ENCODE results near the gene FAM89A. TPM values are rescaled to one million over a fixed set of nuclear protein-coding genes. Genes with fewer than 3 reads are reported as not detected.

FAM89A gene
- total RNA-seq, 1 donor from 2014 or later = 9.6 TPM

- Mint-ChIP-seq H3K36me3 (ENCODE audit: low read depth, unreplicated experiment) (no peaks in the 10 kb centered on the region), H3K27me3 (ENCODE audit: low read depth, unreplicated experiment) (no peaks in the 10 kb centered on the region), H3K27ac (ENCODE audit: unreplicated experiment) (no peak overlapping the region), H3K9me3 (ENCODE audit: unreplicated experiment) (no peaks in the 10 kb centered on the region), H3K4me1 (ENCODE audit: low read depth, unreplicated experiment) (peaks cover 12% of the 10 kb centered on the region), H3K4me3 (ENCODE audit: unreplicated experiment) (peak overlapping the region; percentile 89)
- Histone ChIP-seq H3K27ac (ENCODE audit: low read depth, low read length) (no peak overlapping the region), H3K4me1 (ENCODE audit: insufficient read depth, low read length) (peaks cover 5% of the 10 kb centered on the region), H3K79me2 (ENCODE audit: insufficient read depth, low read length) (peaks cover 27% of the 10 kb centered on the region), H3K27me3 (ENCODE audit: insufficient read depth, low read length) (no peaks in the 10 kb centered on the region), H4K20me1 (ENCODE audit: insufficient read depth, low read length) (peaks cover 3% of the 10 kb centered on the region), H2AFZ (ENCODE audit: low read depth, low read length) (peak overlapping the region; percentile 88), H3K4me2 (ENCODE audit: low read length) (peak overlapping the region; percentile 95), H3K36me3 (ENCODE audit: insufficient read depth, low read length) (peaks cover 5% of the 10 kb centered on the region), H3K9ac (ENCODE audit: low read length) (peak overlapping the region; percentile 60), H3K4me3 (ENCODE audit: insufficient read depth, low read depth, low read length) (peak overlapping the region; percentile 95), H3K9me3 (ENCODE audit: insufficient read depth, low read depth, low read length) (no peaks in the 10 kb centered on the region)
- no peak for TF ChIP-seq CTCF (IDR thresholded peaks at IDR 0.05; ENCODE audit: insufficient read depth, low read depth, low read length)
- TF ChIP-seq EZH2 (IDR thresholded peaks at IDR 0.05; ENCODE audit: insufficient read depth, low read length) = no peak
- no peak for DNase-seq (ENCODE audit: low read depth)
- no peak for FAIRE-seq
These were observed 62.1 kb downstream of the FAM89A start for GRCh38 chr1:230977761-230978490.

- peak overlapping the region; percentile 89 for H3K4me3 Mint-ChIP-seq (ENCODE audit: unreplicated experiment)
- Histone ChIP-seq H2AFZ (ENCODE audit: low read depth, low read length) (no peak overlapping the region), H3K4me3 (ENCODE audit: insufficient read depth, low read depth, low read length) (no peak overlapping the region), H3K36me3 (ENCODE audit: insufficient read depth, low read length) (peaks cover 5% of the 10 kb centered on the region), H3K9ac (ENCODE audit: low read length) (peak overlapping the region; percentile 60), H3K4me1 (ENCODE audit: insufficient read depth, low read length) (peaks cover 5% of the 10 kb centered on the region), H3K27ac (ENCODE audit: low read depth, low read length) (no peak overlapping the region), H3K27me3 (ENCODE audit: insufficient read depth, low read length) (no peaks in the 10 kb centered on the region), H3K9me3 (ENCODE audit: insufficient read depth, low read depth, low read length) (no peaks in the 10 kb centered on the region), H3K4me2 (ENCODE audit: low read length) (peak overlapping the region; percentile 95), H4K20me1 (ENCODE audit: insufficient read depth, low read length) (peaks cover 3% of the 10 kb centered on the region), H3K79me2 (ENCODE audit: insufficient read depth, low read length) (peaks cover 27% of the 10 kb centered on the region)
- no peak overlapping the region for H3K27ac Mint-ChIP-seq (ENCODE audit: unreplicated experiment)
- H3K36me3 Mint-ChIP-seq (ENCODE audit: low read depth, unreplicated experiment) = no peaks in the 10 kb centered on the region
- H3K9me3 Mint-ChIP-seq (ENCODE audit: unreplicated experiment) = no peaks in the 10 kb centered on the region
- TF ChIP-seq EZH2 (IDR thresholded peaks at IDR 0.05; ENCODE audit: insufficient read depth, low read length) (no peak), CTCF (IDR thresholded peaks at IDR 0.05; ENCODE audit: insufficient read depth, low read depth, low read length) (no peak)
- FAIRE-seq (no peak), DNase-seq (ENCODE audit: low read depth) (no peak)
- peaks cover 14% of the 10 kb centered on the region for H3K4me1 Mint-ChIP-seq (ENCODE audit: low read depth, unreplicated experiment)
- no peaks in the 10 kb centered on the region for H3K27me3 Mint-ChIP-seq (ENCODE audit: low read depth, unreplicated experiment)
These were observed 63.0 kb downstream of the FAM89A start for GRCh38 chr1:230976825-230977747.

Measured in astrocyte (in vitro differentiated cells and primary cell).